NCI-H82 (cell line): ENCODE results near the gene MACIR.
A peak's percentile ranks its signal among the peaks of the same experiment; 100 is the strongest.

Source experiments
- DNase-seq: peaks from one replicate; lab custom pipeline; 2025; lab: John Stamatoyannopoulos, UW

The MACIR gene

DNA sequence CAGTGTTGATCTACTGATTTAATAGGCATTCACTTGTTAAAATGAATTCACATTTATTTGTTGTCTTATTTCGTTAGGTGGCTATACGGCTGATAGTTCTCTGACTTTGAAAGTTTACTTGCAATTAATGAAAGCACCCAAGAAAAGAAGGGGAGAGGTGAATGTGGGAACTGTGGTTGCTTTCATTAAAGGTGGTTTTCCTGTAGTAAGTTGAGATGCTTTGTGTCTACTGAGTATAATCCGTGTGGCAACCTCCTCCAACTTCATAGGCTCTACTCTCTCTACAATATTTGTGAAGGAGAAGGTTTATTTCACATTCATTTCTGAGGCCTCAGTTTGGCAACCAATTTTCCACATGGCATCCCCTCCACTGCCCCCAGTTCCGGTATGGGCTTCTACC is 12.8 kb upstream of the MACIR start:
- no peak for DNase-seq

DNA sequence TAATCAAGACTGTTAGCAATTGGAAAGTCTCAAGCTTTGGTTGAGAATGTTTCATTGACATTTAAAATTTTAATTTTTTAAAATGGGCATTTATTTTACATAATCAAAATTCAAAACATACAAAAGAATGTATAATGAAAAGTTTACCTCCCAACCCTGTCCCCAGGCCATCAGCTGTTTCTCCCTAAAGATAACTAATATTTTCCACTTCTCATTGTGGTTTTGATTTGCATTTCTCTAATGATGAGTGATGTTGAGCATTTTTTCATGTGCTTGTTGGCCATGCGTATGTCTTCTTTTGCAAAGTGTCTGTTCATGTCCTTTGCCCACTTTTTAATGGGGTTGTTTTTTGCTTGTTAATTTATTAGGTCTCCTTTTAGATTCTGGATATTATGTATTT is 11.4 kb upstream of the MACIR start:
- no peak for DNase-seq

DNA sequence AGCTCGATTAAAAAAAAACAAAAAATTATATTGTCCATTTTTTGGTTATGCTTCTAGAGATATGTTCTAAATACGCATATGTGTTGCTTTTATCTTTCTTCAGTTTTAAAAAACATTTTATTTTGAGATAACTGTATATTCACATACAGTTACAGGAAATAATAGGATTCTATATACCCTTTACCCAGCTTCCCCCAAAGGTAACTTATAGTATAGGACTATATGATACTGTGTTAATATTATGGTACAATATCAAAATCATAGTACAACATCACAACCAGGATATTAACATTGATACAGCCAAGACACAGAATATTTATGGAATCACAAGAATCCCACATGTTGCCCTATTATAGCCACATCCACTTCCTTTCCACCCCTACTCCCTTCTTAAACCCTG is 9.5 kb upstream of the MACIR start:
- DNase-seq: no peak

DNA sequence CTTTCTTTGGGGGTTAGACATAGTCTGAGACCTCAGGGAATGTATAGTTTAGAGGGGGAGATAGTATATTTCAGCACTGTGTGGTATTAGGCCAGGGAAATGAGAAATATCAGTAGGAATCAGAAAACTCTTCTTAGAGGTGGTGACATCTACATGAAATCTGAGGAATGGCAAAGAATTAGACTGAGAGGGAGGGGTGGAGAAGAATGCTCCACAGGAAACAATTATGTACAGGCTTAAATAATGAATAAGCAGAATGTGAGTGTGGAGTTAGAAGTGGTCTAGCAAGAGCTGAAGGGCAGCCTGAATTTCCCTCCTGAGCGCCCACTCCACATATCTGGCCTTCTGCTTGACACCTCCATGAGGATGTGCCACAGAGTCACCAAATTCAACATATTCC is 3.6 kb upstream of the MACIR start:
- no peak for DNase-seq

DNA sequence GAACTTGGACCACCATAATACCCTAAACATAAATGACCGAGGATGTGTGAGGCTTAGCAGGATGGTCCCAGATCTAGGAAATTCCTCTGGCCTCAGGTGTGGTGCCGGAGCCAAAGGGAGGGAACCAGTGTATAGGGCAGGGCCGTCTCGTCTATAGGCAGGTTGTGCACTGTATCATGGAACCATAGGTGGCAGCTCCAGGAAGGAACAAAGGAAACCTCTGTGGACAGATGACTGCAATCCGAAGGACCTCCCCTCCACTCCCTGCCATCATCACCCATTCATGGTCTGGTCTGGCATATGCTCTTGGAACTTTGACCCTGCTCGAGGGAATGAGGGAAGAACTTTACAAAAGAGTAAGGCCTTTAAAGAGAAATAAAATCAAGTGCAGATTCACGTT is 2.9 kb upstream of the MACIR start:
- DNase-seq: no peak

DNA sequence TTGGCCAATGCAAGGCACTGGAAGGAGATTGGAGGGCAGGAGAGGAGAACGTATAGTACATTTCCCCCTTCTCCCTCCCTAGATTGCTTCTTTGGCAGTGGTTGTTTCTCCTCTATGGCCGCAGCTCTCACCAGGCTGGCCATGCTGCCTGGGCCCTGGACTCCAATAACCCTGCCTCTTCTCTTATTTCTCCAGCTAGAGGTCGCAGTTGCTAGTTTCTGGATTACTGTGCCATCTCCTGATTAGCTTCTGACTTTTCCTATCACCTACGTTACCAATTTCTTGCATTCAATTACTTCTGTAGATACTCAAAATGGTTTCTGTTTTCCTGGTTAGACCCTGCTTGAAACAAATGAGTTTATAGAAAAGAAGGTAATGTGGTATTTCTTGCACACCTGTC is 2.4 kb upstream of the MACIR start:
- no peak for DNase-seq

DNA sequence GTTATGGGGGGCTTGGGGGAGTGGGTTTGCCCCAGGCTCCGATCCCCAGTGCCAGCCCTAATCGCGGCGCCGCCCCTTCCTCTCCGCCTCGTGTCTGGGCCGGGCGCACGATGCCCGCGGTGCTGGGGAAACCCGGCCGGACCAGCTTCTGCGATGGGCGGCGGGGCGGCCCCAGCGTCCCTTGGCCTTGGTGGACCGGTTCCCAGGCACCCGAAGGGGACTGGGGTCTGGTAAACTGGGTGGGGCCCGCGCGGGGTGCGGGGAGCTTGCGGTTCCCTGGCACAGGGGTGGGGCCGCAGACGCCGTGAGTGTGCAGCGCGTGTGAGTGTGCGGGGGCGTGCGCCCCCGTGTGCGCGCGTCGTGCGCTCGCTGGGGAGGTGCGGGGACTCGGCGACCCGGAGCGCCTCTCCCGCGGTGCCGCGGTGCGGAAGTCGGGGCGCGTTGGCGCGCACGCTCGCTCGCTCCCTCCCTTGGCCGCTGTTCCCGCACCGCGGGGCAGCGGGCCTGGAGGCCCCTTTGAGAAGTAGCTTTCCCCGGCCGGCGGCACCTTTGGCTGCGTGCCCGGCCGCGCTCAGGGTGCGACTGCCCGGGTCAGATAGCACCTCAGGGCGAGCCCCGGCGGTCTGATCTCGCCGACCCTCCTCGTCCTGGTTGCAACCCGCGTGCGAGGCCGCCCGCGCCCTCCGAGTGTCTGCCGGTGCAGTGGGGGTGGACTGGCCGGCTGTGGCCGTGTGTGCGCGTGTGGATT is 568 bp downstream of the MACIR start:
- DNase-seq: peak; percentile 84

DNA sequence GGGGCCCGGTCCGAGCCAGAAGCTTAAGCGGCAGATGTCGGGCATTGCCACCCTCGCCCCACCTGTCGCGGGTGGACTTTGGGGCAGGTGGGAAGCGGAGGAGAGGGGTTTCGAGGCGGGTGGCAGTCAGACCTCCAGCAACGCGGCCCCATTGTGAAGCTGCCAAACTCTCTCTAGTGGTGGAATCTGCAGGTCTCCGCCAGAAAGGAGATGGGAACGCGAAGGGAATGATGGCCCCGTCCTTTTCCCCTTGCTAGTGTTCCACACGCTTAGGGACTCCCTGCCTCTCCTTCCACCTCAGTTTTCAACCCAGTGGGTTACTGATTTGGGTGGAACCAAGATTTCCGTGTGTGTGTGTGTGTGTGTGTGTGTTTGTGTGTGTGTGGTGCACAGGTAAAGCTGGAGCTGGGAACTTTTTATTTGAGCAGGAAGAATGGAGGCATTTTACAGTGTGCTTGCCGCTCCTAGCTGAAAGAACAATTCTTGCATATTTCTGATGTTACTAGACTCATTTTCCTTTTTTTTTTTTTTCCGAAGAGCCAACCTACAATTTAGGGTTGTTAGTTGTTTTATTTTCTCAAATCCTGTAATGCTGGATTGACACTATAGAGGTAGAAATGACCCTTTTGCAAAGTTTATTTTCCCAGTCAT is 1.3 kb downstream of the MACIR start:
- peak; percentile 71 for DNase-seq

DNA sequence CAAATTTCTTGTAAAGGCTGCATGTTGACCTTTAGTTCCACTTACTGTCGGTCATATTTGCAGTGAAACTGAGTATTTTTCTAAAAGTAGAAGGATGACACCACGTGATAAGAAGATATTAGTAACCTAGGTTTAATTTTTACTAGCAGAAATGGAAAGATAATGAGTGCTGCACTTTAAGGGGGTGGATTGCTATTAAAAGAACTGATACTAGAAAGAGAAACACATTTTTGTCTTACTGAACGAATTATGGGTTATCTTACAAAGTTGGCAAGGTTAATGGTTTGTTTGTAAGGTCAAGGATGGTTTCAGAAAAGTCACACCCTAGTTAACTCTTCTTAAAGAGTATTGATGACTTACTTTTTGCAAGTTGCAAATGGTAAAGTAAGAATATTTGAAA is 2.4 kb downstream of the MACIR start:
- DNase-seq: no peak

DNA sequence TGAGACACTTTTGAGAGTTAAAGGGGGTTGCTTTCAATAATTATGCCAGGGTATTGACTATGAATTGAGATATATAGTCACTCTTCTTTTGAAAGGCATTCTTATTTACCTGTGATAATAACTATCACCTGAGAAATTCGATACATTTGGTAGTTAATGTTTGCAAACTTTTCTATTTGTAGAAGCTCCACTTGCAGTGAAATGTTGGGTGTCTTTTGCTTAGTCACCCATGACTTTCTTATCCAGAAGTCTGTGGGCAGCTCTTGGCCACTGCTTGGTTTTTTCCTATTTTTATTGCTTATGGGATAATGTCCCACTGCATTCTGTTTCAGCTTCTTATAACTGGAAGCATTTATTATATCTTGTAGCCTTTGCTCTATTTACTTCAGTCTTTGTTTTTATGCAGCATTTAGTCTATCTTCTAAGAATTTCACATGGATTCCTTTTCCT is 3.9 kb downstream of the MACIR start:
- no peak for DNase-seq

DNA sequence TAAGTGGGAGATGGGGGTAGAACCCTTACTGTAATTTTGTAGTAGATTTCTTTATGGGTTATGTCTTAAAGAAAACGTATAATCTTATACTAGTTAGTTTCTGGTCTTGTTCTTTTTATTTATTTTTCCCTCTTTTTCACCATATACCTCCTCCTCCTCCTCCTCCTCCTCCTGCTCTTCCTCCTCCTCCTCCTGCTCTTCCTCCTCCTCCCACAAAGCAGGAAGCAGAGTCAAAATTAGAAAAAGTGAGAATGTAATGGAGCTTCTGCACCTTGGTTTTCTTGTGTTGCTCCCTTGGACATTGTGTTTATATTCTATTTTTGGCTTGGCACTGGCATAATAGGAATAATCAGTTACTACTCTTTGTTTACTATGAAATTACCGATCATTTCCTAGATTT is 4.5 kb downstream of the MACIR start:
- DNase-seq: no peak

DNA sequence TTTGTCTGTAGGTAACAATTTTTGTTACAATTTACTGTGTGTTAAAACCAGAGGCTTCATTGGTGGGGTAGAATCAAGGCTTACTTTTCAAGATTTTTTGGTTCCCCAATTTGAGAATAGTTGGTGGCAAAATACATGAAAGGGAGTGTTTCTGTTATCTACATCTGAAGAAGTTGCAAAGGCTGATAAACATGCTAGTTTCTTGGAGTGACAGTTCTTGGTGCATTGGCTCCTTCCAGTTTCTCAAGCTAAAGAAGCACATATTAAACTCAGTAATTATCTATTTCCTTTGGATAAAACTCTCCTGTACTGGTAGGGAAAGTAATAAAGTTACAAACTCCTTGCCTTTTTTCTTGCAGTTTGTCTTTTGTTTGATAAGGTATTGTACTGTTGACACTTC is 5.9 kb downstream of the MACIR start:
- DNase-seq: no peak

DNA sequence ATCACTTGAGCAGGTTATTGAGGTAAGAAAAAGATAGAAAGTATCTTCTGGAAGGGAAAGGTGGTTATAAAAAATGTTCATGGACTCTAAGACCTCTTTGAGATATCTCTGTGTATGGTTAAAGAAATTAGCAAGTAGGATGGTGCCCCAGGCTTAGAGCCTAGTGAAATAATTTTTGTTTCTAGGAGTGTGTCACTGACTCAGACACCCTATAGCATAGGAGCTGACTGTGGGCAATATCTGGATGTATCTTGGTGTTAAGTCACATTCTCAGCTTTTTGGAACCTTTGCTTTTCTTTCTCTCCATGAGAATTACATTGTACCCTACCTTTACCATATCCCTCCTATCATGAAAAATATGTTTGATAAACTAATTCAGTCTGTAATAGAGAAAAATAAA is 12.0 kb downstream of the MACIR start:
- no peak for DNase-seq

DNA sequence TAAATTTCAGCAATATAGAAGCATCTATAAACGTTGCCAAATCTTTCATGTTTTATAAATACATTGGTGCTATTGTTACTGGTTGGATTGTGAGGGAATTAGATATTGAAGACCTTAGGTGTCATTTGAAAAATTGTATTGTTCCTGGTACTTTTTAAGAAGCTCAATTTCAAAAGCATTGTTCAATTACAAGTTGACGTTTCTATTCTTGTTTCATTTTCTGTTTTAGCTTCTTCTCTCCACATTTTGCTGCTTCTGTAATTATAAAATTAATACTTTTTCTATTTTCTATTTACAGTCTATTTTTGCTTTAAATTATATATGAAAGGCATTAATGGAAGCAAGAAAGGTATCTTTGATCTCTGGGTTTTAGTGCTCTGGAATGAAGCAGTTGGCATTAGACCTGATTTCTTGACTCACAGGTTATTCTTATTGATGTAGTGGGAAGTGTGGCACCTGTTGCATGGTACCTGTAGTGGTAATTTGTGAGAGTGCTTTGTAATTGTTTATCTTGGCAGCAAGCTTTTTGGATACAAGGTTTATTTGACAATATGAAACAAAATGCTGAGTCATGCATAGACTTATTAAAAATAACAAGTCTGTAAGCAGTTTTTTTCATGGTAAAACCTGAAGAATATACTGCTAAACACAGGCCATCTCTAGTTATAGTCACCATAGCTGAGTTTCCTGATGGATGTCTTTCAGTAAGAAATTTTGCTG is 13.2 kb downstream of the MACIR start:
- no peak for DNase-seq

DNA sequence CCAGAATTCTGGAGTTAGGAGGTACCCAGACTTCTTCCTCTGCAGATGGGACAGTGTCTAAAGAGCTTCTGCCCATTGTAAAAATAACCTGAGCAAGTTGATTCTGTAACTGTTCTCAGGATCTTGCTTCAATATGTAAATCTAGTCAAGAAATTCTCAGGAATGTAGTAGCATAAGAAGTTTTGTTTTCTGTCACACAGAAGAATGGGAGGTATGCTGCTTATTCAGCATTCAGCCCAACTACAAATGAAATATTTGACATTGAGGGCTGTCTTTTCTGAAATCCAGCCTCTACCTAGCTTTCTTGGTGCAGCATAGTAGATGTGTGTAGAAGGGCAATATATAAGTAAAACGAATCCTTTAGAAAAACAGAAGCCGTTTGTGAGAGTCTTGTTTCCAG is 13.8 kb downstream of the MACIR start:
- DNase-seq: no peak

DNA sequence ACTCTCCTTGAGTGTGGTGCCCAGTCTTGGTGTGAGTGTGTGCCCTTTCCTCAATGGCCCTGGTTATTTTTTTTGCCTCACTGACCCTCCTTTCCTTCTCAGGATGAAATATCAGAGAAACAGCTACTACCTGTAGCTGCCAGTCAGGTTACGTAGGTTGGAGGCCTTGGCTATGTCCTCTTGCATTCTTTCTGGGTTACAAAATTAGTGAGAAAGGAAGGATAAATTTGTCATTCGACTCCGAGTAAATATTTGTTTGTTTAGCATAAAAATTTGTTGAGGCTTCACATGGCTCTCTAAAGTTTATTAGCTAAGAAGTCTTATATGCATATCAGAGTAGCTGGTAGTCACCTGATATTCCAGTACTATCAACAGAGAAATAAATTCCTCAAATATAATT is 15.4 kb downstream of the MACIR start:
- DNase-seq: no peak

DNA sequence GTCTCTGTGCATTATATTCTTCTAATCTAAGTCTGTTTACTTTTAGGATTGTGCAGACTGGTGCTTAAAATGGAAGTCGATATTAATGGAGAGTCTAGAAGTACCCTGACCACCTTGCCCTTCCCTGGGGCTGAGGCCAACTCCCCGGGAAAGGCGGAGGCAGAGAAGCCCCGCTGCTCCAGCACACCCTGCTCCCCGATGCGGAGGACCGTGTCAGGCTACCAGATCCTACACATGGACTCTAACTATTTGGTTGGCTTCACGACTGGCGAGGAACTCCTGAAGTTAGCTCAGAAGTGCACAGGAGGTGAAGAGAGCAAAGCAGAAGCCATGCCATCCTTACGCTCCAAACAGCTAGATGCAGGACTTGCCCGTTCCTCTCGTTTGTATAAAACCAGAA is 17.3 kb downstream of the MACIR start:
- no peak for DNase-seq

DNA sequence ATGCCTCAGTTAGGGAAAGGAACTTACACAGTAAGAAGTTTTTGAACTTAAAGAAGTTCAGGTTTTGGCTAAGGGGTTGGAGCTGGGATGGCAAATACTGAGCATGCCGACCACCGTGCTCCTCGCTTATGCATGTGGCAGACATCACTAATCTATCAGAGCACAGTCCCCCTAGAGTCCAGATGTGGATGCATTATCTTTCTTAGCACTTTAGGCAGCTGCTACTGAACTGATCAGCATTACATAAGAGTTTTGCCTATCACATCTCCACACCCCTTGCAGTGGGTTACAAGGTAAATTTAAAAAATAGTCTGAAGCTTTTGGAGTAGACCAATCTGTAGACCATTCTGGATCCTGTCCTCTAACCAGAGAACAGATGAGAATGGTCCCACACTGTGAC is 22.4 kb downstream of the MACIR start:
- no peak for DNase-seq

DNA sequence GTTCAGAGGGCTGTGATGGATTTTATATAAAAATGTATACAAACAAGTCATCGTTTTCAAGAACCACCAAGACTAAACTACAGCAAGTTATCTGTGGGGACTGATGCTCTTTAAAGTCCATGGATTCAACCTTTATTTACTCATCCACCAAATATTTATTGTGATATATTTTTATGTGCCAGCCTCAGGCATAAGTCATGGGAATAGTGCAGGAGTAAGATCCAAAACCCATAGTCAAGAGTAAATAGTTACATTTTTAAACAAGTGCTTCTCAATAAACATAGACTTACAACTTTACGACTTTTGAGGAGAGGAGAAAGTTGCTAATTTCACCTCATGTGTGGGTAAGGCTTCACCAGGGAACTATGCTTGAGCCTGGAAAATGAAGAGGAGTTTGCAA is 24.6 kb downstream of the MACIR start:
- no peak for DNase-seq

DNA sequence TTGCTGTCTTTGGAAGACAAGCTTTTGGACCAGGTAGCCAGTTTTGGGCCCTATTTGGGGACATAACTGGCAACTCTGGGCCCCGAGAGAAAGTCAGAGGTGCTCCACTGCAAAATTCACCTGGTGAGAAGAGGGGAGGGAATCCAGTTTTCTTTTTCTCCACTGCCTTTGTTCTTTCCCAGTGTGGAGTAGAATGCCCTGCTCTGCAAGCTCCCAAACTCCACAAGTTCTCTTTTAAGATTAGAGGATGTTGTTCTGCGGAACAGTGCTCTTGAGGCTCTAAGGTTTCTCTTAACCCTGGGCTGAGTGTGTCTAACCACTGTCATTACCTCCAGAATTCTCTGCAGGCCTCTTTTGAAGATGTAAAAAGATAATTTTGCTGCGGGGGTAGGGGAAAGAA is 25.3 kb downstream of the MACIR start:
- no peak for DNase-seq

DNA sequence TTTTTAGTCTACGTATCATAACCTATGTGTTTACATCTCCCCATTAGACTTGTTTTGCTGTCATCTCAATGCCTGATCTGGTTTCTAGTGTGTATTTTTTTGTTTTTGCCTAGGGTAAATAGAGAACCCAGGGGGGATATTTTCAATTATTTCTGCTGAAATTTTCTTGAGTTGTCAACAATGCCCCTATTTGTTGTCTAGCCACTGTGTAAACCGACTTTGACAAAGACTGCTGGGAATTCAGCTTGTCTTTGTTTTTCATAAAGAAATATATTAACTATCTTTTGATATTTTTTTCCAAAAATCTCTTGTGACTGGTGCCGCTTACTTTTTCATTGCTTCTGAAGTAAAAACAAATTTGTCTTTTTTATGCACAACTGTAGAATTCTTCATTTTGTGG is 28.1 kb downstream of the MACIR start:
- DNase-seq: no peak

DNA sequence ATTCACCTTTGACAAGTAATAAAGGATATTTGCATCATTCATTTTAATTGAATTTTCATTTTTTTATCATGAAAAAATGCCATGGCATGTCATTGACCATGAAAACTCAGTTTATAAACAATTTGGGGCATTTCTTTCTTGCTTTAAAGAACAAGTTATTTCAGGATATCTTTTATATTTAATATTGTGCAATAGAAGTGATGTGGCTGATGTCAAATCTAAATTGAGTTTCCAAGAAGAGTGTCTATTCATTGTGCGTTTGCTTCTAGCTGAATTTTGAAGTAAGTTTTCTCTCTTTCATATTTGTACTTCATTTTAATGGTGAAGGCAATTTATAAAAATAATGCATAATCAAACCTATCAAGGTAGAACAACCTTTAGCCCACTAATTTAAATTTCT is 30.5 kb downstream of the MACIR start:
- no peak for DNase-seq

DNA sequence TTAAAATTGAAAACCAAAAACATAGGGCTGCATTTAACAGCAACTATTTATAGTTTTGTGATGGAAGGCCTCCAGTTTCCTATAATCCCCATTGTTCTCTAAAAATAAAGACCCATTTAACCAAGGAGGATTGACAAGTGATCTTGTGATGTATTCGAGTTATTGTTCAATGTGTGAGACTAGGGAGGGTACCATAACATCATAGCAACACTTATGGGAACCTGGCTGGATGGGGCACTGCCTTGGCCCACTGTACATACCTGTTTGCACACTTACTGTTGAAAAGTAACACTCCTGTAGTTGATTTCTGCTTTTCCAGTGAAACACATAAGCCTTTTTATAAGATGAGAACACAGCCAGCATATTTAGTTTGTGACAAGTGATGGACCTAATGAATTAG is 32.3 kb downstream of the MACIR start:
- no peak for DNase-seq
